Sigmoid colon (tissue), 7 donors: Measurements from ENCODE around the gene ZDHHC11. TPM values are rescaled to one million over a fixed set of nuclear protein-coding genes. Genes with fewer than 3 reads are reported as not detected.
A peak's percentile ranks its signal among the peaks of the same experiment; 100 is the strongest.

Source experiments
- DNase-seq: peaks from one replicate; pipeline ENCODE4 v3.0.0-alpha.2; 2019
- H3K27ac ChIP-seq, 4 donors: fragments of 200-600 bp; sonication (generic); one replicate each; pipeline ENCODE4 v1.5.1; 2016 to 2019; ENCODE audit warnings: mild to moderate bottlenecking in 1 of 4
- H3K27me3 ChIP-seq, 3 donors: fragments of 200-600 bp; sonication (generic); one replicate each; pipeline ENCODE4 v1.5.1; 2019; ENCODE audit warnings: mild to moderate bottlenecking in 1 of 3
- H3K36me3 ChIP-seq, 4 donors: fragments of 200-600 bp; sonication (generic); one replicate each; pipeline ENCODE4 v1.5.1; 2016 to 2019
- H3K4me1 ChIP-seq, 4 donors: fragments of 200-600 bp; sonication (generic); one replicate each; pipeline ENCODE4 v1.5.1; 2017 to 2019
- H3K4me3 ChIP-seq, 4 donors: fragments of 200-600 bp; sonication (generic); one replicate each; pipeline ENCODE4 v1.5.1; 2017 to 2019; ENCODE audit warnings: mild to moderate bottlenecking in 2 of 4, moderate library complexity in 1 of 4
- H3K9me3 ChIP-seq, 4 donors: fragments of 200-600 bp in 3 of 4; sonication (generic) in 3 of 4; one replicate each; pipeline versions ENCODE4 v1.5.1 to v1.6.1; 2013 to 2019
- CTCF ChIP-seq, 4 experiments: fragments of 450-650 bp in 3 of 4; fragments of 200-600 bp in 1 of 4; IDR thresholded peaks; one replicate each; pipeline ENCODE4 v1.5.1; 2016 to 2019; ENCODE audit warnings: antibody characterized with exemption in 4 of 4, mild to moderate bottlenecking in 3 of 4, moderate library complexity in 2 of 4
- EP300 ChIP-seq, 4 donors: sonication (generic); formaldehyde crosslinking; IDR thresholded peaks; one replicate each; pipeline ENCODE4 v1.6.1; 2017; ENCODE audit warnings: antibody characterized with exemption in 4 of 4
- POLR2A ChIP-seq, 2 donors: fragments of 450-650 bp; IDR thresholded peaks; one replicate each; pipeline ENCODE4 v1.6.1; 2016; ENCODE audit warnings: antibody characterized with exemption in 2 of 2, mild to moderate bottlenecking in 2 of 2, moderate library complexity in 2 of 2
- POLR2AphosphoS5 ChIP-seq, 4 donors: sonication (generic); formaldehyde crosslinking; IDR thresholded peaks; one replicate each; pipeline ENCODE4 v1.6.1; 2017; ENCODE audit warnings: antibody characterized with exemption in 4 of 4
- WGBS, 2 donors: extraction: QIAGEN DNeasy Blood & Tissue Kit; methylation state at CpG; one replicate each; pipeline ENCODE4 v1.1.7; 2013; 5-methylcytosine and 5-hydroxymethylcytosine counted together
- intact Hi-C: fragments of 100-400 bp; cut with DNase I; formaldehyde crosslinking; loops from one replicate; pipeline ENCODE4 v1.15.1; 2023
- polyA plus RNA-seq, 3 donors: library from polyadenylated mRNA; stranded (reverse); fragments of 200-250 nt; gene quantifications; one replicate each; pipeline ENCODE4 v1.2.3, GENCODE V29; 2013
- total RNA-seq, 4 donors: library from RNA; depleted of rRNA; stranded (reverse); fragments of >200 nt; gene quantifications; one replicate each; pipeline ENCODE4 v1.1.0, GENCODE V29; 2016
- donor health status: healthy with polysubstance abuse.
- donor health status: Bipolar disorder and iron deficiency.
- donor health status: healthy.

ZDHHC11 gene
- total and polyA plus RNA-seq, 7 donors: 0.60 to 8.0 (median 3.7) TPM; not detected in 1

- 92 to 94% methylated on average over 14 of the region's 14 CpGs for WGBS, 2 donors
- TF ChIP-seq POLR2A (IDR thresholded peaks at IDR 0.05): no peak
- TF ChIP-seq POLR2AphosphoS5 (IDR thresholded peaks at IDR 0.05): no peak
- no peak for TF ChIP-seq EP300 (IDR thresholded peaks at IDR 0.05)
- TF ChIP-seq CTCF (IDR thresholded peaks at IDR 0.05): no peak
- Histone ChIP-seq H3K9me3 (no peaks in the 10 kb centered on the region), H3K27ac (no peak overlapping the region), H3K36me3 (peaks cover 32 to 83% (median 62%) of the 10 kb centered on the region in 4 donors), H3K27me3 (no peaks in the 10 kb centered on the region), H3K4me1 (peaks cover 0 to 22% (median 17%) of the 10 kb centered on the region in 4 donors), H3K4me3 (no peak overlapping the region)
- DNase-seq: no peak
- intact Hi-C loops: no loop called here
Observed at GRCh38 chr5:887947-888637, 37.3 kb upstream of the ZDHHC11 start.

- 94 to 95% methylated on average over 26 of the region's 26 CpGs for WGBS, 2 donors
- TF ChIP-seq POLR2A (IDR thresholded peaks at IDR 0.05) (no peak), CTCF (IDR thresholded peaks at IDR 0.05) (no peak), EP300 (IDR thresholded peaks at IDR 0.05) (no peak), POLR2AphosphoS5 (IDR thresholded peaks at IDR 0.05) (no peak)
- no peaks in the 10 kb centered on the region for H3K27me3 ChIP-seq
- H3K4me3 ChIP-seq: no peak overlapping the region
- H3K36me3 ChIP-seq: peaks cover 35 to 96% (median 70%) of the 10 kb centered on the region in 4 donors
- DNase-seq: peak; percentile 63
- intact Hi-C loops: no loop called here
- H3K4me1 ChIP-seq: peaks cover 0 to 14% (median 11%) of the 10 kb centered on the region in 4 donors
- H3K27ac ChIP-seq: no peak overlapping the region
- no peaks in the 10 kb centered on the region for H3K9me3 ChIP-seq
Observed at GRCh38 chr5:886716-887325, 36.0 kb upstream of the ZDHHC11 start.

- no peak for TF ChIP-seq EP300 (IDR thresholded peaks at IDR 0.05)
- TF ChIP-seq POLR2AphosphoS5 (IDR thresholded peaks at IDR 0.05): no peak
- TF ChIP-seq CTCF (IDR thresholded peaks at IDR 0.05): no peak
- no peak for TF ChIP-seq POLR2A (IDR thresholded peaks at IDR 0.05)
- Histone ChIP-seq H3K4me3 (no peak overlapping the region), H3K9me3 (no peaks in the 10 kb centered on the region), H3K27me3 (no peaks in the 10 kb centered on the region), H3K4me1 (peaks cover 0 to 6% (median 3%) of the 10 kb centered on the region in 4 donors), H3K36me3 (peaks cover 43 to 100% (median 78%) of the 10 kb centered on the region in 4 donors), H3K27ac (no peak overlapping the region)
- no peak for DNase-seq
- intact Hi-C loops: no loop called here
- WGBS, 2 donors: 93 to 94% methylated on average over 13 of the region's 13 CpGs
Observed at GRCh38 chr5:886036-886435, 35.2 kb upstream of the ZDHHC11 start.

GRCh38 chr5:885529-885928 lies 34.7 kb upstream of the ZDHHC11 start:
- no peak overlapping the region for H3K27ac ChIP-seq
- H3K4me3 ChIP-seq: no peak overlapping the region
- peak; percentile 59 for DNase-seq
- intact Hi-C loops: no loop called here
- H3K4me1 ChIP-seq: peaks cover 0 to under 1% (median 0%) of the 10 kb centered on the region in 4 donors
- no peaks in the 10 kb centered on the region for H3K9me3 ChIP-seq
- no peaks in the 10 kb centered on the region for H3K27me3 ChIP-seq
- H3K36me3 ChIP-seq: peaks cover 47 to 100% (median 79%) of the 10 kb centered on the region in 4 donors
- 87 to 92% methylated on average over 13 of the region's 13 CpGs for WGBS, 2 donors
- no peak for TF ChIP-seq POLR2AphosphoS5 (IDR thresholded peaks at IDR 0.05)
- no peak for TF ChIP-seq POLR2A (IDR thresholded peaks at IDR 0.05)
- TF ChIP-seq CTCF (IDR thresholded peaks at IDR 0.05): no peak
- TF ChIP-seq EP300 (IDR thresholded peaks at IDR 0.05): no peak
